ENCODE measurements around the gene FARS2.

FARS2 gene

DNA sequence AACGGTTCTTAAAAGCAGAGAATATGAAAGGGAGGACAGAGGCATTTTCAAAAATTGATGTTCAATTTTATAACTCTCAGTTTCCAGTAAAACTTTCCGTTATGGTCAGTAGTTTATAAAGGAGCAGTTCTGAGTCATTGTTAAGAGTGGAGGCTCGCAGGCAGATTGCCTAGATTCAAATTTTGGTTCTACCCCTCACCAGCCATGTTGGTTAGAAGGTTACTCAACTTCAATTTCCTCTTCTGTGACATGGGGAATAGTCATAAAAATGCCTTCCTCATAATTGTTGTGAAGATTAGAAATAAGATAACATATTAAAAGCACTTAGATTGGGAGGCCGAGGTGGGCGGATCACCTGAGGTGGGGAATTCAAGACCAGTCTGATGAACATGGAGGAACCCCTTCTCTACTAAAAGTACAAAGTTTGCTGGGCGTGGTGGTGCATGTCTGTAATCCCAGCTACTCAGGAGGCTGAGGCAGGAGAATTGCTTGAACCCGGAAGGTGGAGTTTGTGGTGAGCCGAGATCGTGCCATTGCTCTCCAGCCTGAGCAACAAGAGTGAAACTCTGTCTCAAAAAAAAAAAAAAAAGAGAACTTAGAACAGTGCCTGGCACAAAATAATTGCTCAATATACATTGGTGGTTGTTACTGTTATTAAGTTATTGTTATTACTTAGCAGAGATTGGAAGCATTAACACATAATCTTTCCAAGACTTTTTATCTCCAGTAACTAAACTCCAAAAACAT, 396.5 kb downstream of the FARS2 start:
- no peak overlapping the region for H3K27ac ChIP-seq (ENCODE audit: low read length)
- no peaks in the 10 kb centered on the region for H3K9me3 ChIP-seq (ENCODE audit: insufficient read depth, low read length)
- no peak overlapping the region for H3K4me2 ChIP-seq (ENCODE audit: low read length)
- no peak for TF ChIP-seq EZH2phosphoT487 (IDR thresholded peaks at IDR 0.05; ENCODE audit: low read depth)
- TF ChIP-seq, protein P1, sequence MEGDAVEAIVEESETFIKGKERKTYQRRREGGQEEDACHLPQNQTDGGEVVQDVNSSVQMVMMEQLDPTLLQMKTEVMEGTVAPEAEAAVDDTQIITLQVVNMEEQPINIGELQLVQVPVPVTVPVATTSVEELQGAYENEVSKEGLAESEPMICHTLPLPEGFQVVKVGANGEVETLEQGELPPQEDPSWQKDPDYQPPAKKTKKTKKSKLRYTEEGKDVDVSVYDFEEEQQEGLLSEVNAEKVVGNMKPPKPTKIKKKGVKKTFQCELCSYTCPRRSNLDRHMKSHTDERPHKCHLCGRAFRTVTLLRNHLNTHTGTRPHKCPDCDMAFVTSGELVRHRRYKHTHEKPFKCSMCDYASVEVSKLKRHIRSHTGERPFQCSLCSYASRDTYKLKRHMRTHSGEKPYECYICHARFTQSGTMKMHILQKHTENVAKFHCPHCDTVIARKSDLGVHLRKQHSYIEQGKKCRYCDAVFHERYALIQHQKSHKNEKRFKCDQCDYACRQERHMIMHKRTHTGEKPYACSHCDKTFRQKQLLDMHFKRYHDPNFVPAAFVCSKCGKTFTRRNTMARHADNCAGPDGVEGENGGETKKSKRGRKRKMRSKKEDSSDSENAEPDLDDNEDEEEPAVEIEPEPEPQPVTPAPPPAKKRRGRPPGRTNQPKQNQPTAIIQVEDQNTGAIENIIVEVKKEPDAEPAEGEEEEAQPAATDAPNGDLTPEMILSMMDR (IDR thresholded peaks at IDR 0.05; ENCODE audit: low read depth, low read length): no peak
- no peaks in the 10 kb centered on the region for H3K27me3 ChIP-seq (ENCODE audit: low read depth, low read length)
- H4K20me1 ChIP-seq (ENCODE audit: insufficient read depth, low read length): no peaks in the 10 kb centered on the region
- no peaks in the 10 kb centered on the region for H3K79me2 ChIP-seq (ENCODE audit: low read length)
- peaks cover 8% of the 10 kb centered on the region for H3K4me1 ChIP-seq (ENCODE audit: low read length)
- no peak overlapping the region for H2AFZ ChIP-seq (ENCODE audit: low read depth, low read length)
- no peak overlapping the region for H3K9ac ChIP-seq (ENCODE audit: low read length)
- H3K36me3 ChIP-seq (replicated peaks; ENCODE audit: low read depth, low read length): peaks cover 3% of the 10 kb centered on the region
- no peak overlapping the region for H3K4me3 ChIP-seq (ENCODE audit: low read length)

DNA sequence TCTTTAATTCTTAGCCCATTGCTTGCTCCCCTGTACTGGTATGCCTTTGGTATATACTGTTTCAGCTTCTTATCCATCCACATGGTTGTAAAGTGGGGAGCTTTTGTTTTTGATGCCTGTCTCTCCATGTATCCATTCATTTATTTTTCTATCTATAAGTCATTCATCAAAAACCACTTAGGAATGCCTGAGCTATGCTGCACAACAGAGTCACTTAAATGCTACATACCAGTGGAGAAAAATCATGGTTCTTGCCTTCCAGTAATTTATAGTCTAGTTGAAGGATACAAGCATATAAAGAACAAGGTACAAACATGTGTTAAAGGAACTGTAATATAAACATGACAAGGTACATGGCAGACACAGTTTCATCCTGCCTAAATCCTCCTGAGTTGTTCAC, 398.2 kb downstream of the FARS2 start:
- Histone ChIP-seq H3K4me1 (ENCODE audit: low read length) (peaks cover 8% of the 10 kb centered on the region), H3K36me3 (replicated peaks; ENCODE audit: low read depth, low read length) (peaks cover 3% of the 10 kb centered on the region), H3K27ac (ENCODE audit: low read length) (no peak overlapping the region), H2AFZ (ENCODE audit: low read depth, low read length) (no peak overlapping the region), H3K27me3 (ENCODE audit: low read depth, low read length) (no peaks in the 10 kb centered on the region), H3K9me3 (ENCODE audit: insufficient read depth, low read length) (no peaks in the 10 kb centered on the region), H3K4me2 (ENCODE audit: low read length) (no peak overlapping the region), H3K4me3 (ENCODE audit: low read length) (no peak overlapping the region), H3K9ac (ENCODE audit: low read length) (no peak overlapping the region), H4K20me1 (ENCODE audit: insufficient read depth, low read length) (no peaks in the 10 kb centered on the region), H3K79me2 (ENCODE audit: low read length) (no peaks in the 10 kb centered on the region)
- TF ChIP-seq, protein P1 (IDR thresholded peaks at IDR 0.05; ENCODE audit: low read depth, low read length): no peak
- TF ChIP-seq EZH2phosphoT487 (IDR thresholded peaks at IDR 0.05; ENCODE audit: low read depth): no peak

DNA sequence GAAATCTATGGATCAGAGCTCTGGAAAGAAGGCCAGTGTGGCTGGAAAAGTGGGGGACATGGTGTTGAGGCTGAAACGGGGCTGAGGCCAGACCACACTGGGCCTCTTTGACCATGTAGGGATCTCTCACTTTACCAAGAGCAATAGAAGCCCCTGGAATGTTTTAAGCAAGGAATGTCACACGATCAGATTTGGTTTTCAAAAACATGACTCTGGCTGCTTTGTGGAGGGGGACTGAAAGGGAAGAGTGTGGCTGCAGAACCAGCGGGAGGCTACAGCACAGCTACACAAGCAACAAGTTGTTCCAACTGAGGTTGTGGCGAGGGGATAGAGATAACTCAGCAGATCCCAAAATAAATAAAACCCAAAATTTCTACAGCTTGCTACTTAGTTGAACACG, 399.5 kb downstream of the FARS2 start:
- no peak overlapping the region for H3K4me3 ChIP-seq (ENCODE audit: low read length)
- no peak overlapping the region for H2AFZ ChIP-seq (ENCODE audit: low read depth, low read length)
- no peak overlapping the region for H3K9ac ChIP-seq (ENCODE audit: low read length)
- H4K20me1 ChIP-seq (ENCODE audit: insufficient read depth, low read length): no peaks in the 10 kb centered on the region
- H3K9me3 ChIP-seq (ENCODE audit: insufficient read depth, low read length): no peaks in the 10 kb centered on the region
- no peaks in the 10 kb centered on the region for H3K36me3 ChIP-seq (replicated peaks; ENCODE audit: low read depth, low read length)
- no peaks in the 10 kb centered on the region for H3K79me2 ChIP-seq (ENCODE audit: low read length)
- peaks cover 12% of the 10 kb centered on the region for H3K4me1 ChIP-seq (ENCODE audit: low read length)
- TF ChIP-seq EZH2phosphoT487 (IDR thresholded peaks at IDR 0.05; ENCODE audit: low read depth): no peak
- TF ChIP-seq, protein P1 (IDR thresholded peaks at IDR 0.05; ENCODE audit: low read depth, low read length): no peak
- H3K27ac ChIP-seq (ENCODE audit: low read length): no peak overlapping the region
- no peak overlapping the region for H3K4me2 ChIP-seq (ENCODE audit: low read length)
- H3K27me3 ChIP-seq (ENCODE audit: low read depth, low read length): no peaks in the 10 kb centered on the region

DNA sequence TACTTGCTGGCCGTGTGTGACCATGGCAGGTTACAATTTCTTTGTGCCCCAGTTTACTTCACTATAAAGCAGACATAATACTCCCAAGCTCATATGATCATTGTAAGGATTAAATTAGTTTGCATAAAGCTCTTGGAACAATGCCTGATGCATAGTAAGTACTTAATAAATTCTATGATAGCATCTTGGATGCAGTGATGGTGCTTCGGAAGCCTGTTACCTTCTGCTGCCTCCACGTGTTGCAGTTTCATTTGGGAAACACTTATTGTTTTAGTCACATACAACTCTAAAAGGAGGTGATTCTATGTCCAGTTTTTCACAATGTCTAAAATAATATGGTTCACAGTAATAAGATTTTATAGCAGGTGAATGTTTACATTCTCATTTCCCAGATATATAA, 401.5 kb downstream of the FARS2 start:
- no peak overlapping the region for H3K27ac ChIP-seq (ENCODE audit: low read length)
- no peak overlapping the region for H3K4me3 ChIP-seq (ENCODE audit: low read length)
- H2AFZ ChIP-seq (ENCODE audit: low read depth, low read length): no peak overlapping the region
- H3K4me2 ChIP-seq (ENCODE audit: low read length): no peak overlapping the region
- no peaks in the 10 kb centered on the region for H3K36me3 ChIP-seq (replicated peaks; ENCODE audit: low read depth, low read length)
- no peaks in the 10 kb centered on the region for H4K20me1 ChIP-seq (ENCODE audit: insufficient read depth, low read length)
- no peak for TF ChIP-seq EZH2phosphoT487 (IDR thresholded peaks at IDR 0.05; ENCODE audit: low read depth)
- TF ChIP-seq, protein P1 (IDR thresholded peaks at IDR 0.05; ENCODE audit: low read depth, low read length): no peak
- H3K9me3 ChIP-seq (ENCODE audit: insufficient read depth, low read length): no peaks in the 10 kb centered on the region
- H3K9ac ChIP-seq (ENCODE audit: low read length): no peak overlapping the region
- H3K79me2 ChIP-seq (ENCODE audit: low read length): no peaks in the 10 kb centered on the region
- peaks cover 8% of the 10 kb centered on the region; the same call in 1 of the 2 replicates for H3K4me1 ChIP-seq (ENCODE audit: low read length)
- H3K27me3 ChIP-seq (ENCODE audit: low read depth, low read length): no peaks in the 10 kb centered on the region

Measured in OCI-LY3 (cell line).